Liver (tissue), 9 donors: ENCODE results near the gene ALG5. TPM values are rescaled to one million over a fixed set of nuclear protein-coding genes. Genes with fewer than 3 reads are reported as not detected.

Experiments
- DNase-seq: peaks from one replicate; pipeline ENCODE4 v3.0.0-alpha.2; 2017; ENCODE audit warnings: low spot score
- H3K27ac ChIP-seq, 2 donors: one replicate each; pipeline ENCODE4 v1.7.0; 2013; ENCODE audit warnings: inconsistent platforms in 2 of 2, low read length in 2 of 2, control low read depth in 1 of 2, low read depth in 1 of 2, mild to moderate bottlenecking in 1 of 2
- H3K27me3 ChIP-seq, 4 donors: one replicate each; pipeline versions ENCODE4 v1.6.1 to v1.7.0; 2013; ENCODE audit warnings: low read length in 3 of 4, inconsistent platforms in 1 of 4, mild to moderate bottlenecking in 1 of 4, moderate library complexity in 1 of 4; ENCODE audit not compliant: control insufficient read depth in 4 of 4, insufficient read depth in 4 of 4
- H3K36me3 ChIP-seq, 4 donors: one replicate each; pipeline versions ENCODE4 v1.6.1 to v1.7.0; 2013; ENCODE audit warnings: low read length in 3 of 4, mild to moderate bottlenecking in 3 of 4, low read depth in 1 of 4, moderate library complexity in 1 of 4; ENCODE audit not compliant: control insufficient read depth in 4 of 4, insufficient read depth in 3 of 4
- H3K4me1 ChIP-seq, 4 donors: one replicate each; pipeline versions ENCODE4 v1.6.1 to v1.7.0; 2013; ENCODE audit warnings: low read length in 3 of 4, mild to moderate bottlenecking in 3 of 4, moderate library complexity in 1 of 4; ENCODE audit not compliant: control insufficient read depth in 4 of 4, insufficient read depth in 4 of 4
- H3K4me3 ChIP-seq, 3 donors: one replicate each; pipeline versions ENCODE4 v1.6.1 to v1.7.0; 2013; ENCODE audit warnings: low read length in 3 of 3, control low read depth in 1 of 3, low read depth in 1 of 3, mild to moderate bottlenecking in 1 of 3
- H3K9ac ChIP-seq, 2 donors: one replicate each; pipeline ENCODE4 v1.7.0; 2013; ENCODE audit warnings: low read length in 2 of 2, mild to moderate bottlenecking in 2 of 2, moderate library complexity in 2 of 2, control low read depth in 1 of 2, low read depth in 1 of 2
- H3K9me3 ChIP-seq, 4 donors: one replicate each; pipeline versions ENCODE4 v1.6.1 to v1.7.0; 2013; ENCODE audit warnings: low read length in 3 of 4; ENCODE audit not compliant: control insufficient read depth in 4 of 4
- CTCF ChIP-seq: fragments of 150-350 bp; IDR thresholded peaks from 2 replicates; pipeline ENCODE4 v1.5.1; 2017; ENCODE audit warnings: improper control_type of control experiment, low read depth, low read length; ENCODE audit not compliant: missing input control
- FOXA1 ChIP-seq: IDR thresholded peaks from 2 replicates; pipeline ENCODE4 v1.6.1; 2016; ENCODE audit warnings: antibody characterized with exemption
- GABPA ChIP-seq, 2 donors: IDR thresholded peaks in 1 of 2; conservative IDR thresholded peaks in 1 of 2; 2 replicates each; pipeline ENCODE4 v1.6.1; 2016; ENCODE audit warnings: antibody characterized with exemption in 2 of 2, mild to moderate bottlenecking in 1 of 2, moderate library complexity in 1 of 2
- HNF4A ChIP-seq, 2 donors: conservative IDR thresholded peaks; 2 replicates each; pipeline ENCODE4 v1.6.1; 2016; ENCODE audit warnings: antibody characterized with exemption in 2 of 2, mild to moderate bottlenecking in 2 of 2
- HNF4G ChIP-seq: IDR thresholded peaks from 2 replicates; pipeline ENCODE4 v1.6.1; 2016; ENCODE audit warnings: antibody characterized with exemption
- JUND ChIP-seq, 2 donors: IDR thresholded peaks; 2 replicates each; pipeline ENCODE4 v1.6.1; 2016; ENCODE audit warnings: antibody characterized with exemption in 2 of 2
- MAX ChIP-seq: IDR thresholded peaks from 2 replicates; pipeline ENCODE4 v1.6.1; 2016; ENCODE audit warnings: antibody characterized with exemption
- RAD21 ChIP-seq, 2 donors: IDR thresholded peaks; 2 replicates each; pipeline ENCODE4 v1.6.1; 2016; ENCODE audit warnings: antibody characterized with exemption in 2 of 2, mild to moderate bottlenecking in 2 of 2
- REST ChIP-seq: IDR thresholded peaks from 2 replicates; pipeline ENCODE4 v1.6.1; 2016; ENCODE audit warnings: antibody characterized with exemption, mild to moderate bottlenecking
- YY1 ChIP-seq: IDR thresholded peaks from 2 replicates; pipeline ENCODE4 v1.6.1; 2016; ENCODE audit warnings: antibody characterized with exemption, mild to moderate bottlenecking
- WGBS: extraction: QIAGEN DNeasy Blood & Tissue Kit; methylation state at CpG from one replicate; pipeline ENCODE4 v1.1.7; 2013; 5-methylcytosine and 5-hydroxymethylcytosine counted together
- polyA plus RNA-seq, 2 donors: library from polyadenylated mRNA; stranded (reverse) in 1 of 2; unstranded in 1 of 2; fragments of 200-250 nt in 1 of 2; fragments of >200 nt in 1 of 2; fragmentation: Nextera tagmentation in 1 of 2; extraction: Ambion mirVana in 1 of 2; gene quantifications; one replicate each; pipeline versions ENCODE4 v1.2.1 to v1.2.3, GENCODE V29; 2013 to 2015
- total RNA-seq, 2 donors: library from RNA; depleted of rRNA; stranded (reverse); fragments of >200 nt; gene quantifications; one replicate each; pipeline ENCODE4 v1.2.3, GENCODE V29; 2014
- donor health status: healthy.
- donor health status: healthy.
- donor health status: healthy.
- donor health status: healthy.
- donor health status: healthy.

ALG5 gene
- total and polyA plus RNA-seq, 4 donors: 20.7 to 60.1 (median 37.5) TPM

- Histone ChIP-seq H3K4me1 (no peaks in the 10 kb centered on the region), H3K4me3 (no peak overlapping the region), H3K27me3 (no peaks in the 10 kb centered on the region), H3K36me3 (peaks cover under 1 to 17% (median 8%) of the 10 kb centered on the region in 4 donors), H3K9me3 (no peaks in the 10 kb centered on the region), H3K27ac (no peak overlapping the region), H3K9ac (no peak overlapping the region)
- no peak for DNase-seq
- no peak for TF ChIP-seq CTCF
- TF ChIP-seq HNF4A (conservative IDR thresholded peaks at IDR 0.05): no peak
- no peak for TF ChIP-seq JUND (IDR thresholded peaks at IDR 0.05)
- TF ChIP-seq FOXA1: no peak
- no peak for TF ChIP-seq HNF4G
- no peak for TF ChIP-seq MAX
- no peak for TF ChIP-seq YY1
- TF ChIP-seq REST: no peak
- TF ChIP-seq GABPA (IDR thresholded peaks at IDR 0.05 in 1 of 2, conservative IDR thresholded peaks at IDR 0.05 in 1 of 2): no peak
- WGBS: 97% methylated on average over 5 of the region's 5 CpGs
Measured at GRCh38 chr13:36973621-36974295, 25.4 kb downstream of the ALG5 start.

GRCh38 chr13:36973009-36973408 is 26.1 kb downstream of the ALG5 start:
- DNase-seq: no peak
- Histone ChIP-seq H3K27me3 (no peaks in the 10 kb centered on the region), H3K36me3 (peaks cover 3 to 21% (median 6%) of the 10 kb centered on the region in 4 donors), H3K4me1 (no peaks in the 10 kb centered on the region), H3K9me3 (no peaks in the 10 kb centered on the region), H3K4me3 (no peak overlapping the region), H3K27ac (no peak overlapping the region), H3K9ac (no peak overlapping the region)
- WGBS: 96% methylated on average over 1 of the region's 1 CpG
- TF ChIP-seq FOXA1 (no peak), MAX (no peak), REST (no peak), RAD21 (IDR thresholded peaks at IDR 0.05) (no peak)
